GM12891 (cell line): ENCODE results near the gene HLA-F.

Experiments
- POLR2A ChIP-seq: IDR thresholded peaks from 2 replicates; pipeline ENCODE4 v1.6.1; 2011; ENCODE audit warnings: low read depth, low read length, control low read depth
- POLR2AphosphoS5 ChIP-seq: IDR thresholded peaks from 2 replicates; pipeline ENCODE4 v1.6.1; 2011; ENCODE audit warnings: low read depth, low read length, control low read depth
- POU2F2 ChIP-seq: IDR thresholded peaks from 2 replicates; pipeline ENCODE4 v1.6.1; 2011; ENCODE audit warnings: low read depth, mild to moderate bottlenecking, control low read depth, low read length, moderate library complexity
- TAF1 ChIP-seq: IDR thresholded peaks from 2 replicates; pipeline ENCODE4 v1.6.1; 2011; ENCODE audit warnings: low read depth, low read length, control low read depth

DNA sequence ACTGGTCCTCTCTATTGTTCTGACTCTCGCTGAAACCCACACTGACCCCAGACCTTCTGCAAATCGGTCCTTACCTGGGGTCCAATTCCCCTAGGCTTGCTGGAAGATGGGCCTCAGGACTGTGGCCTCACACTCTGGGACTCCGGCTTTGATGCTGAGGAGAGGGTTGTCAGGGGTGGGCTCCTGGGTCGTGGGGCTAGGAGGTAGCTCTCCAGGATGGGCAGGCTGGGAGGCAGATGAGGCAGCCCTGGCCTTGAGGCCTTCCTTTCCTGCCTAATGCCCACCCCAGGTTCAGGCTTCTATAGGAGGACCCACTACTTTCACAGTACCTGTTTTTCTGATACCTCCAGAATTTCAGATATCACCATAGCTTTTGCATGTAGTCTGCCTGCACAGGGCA, 21.4 kb downstream of the HLA-F start:
- TF ChIP-seq POLR2A (no peak), POLR2AphosphoS5 (no peak), TAF1 (no peak), POU2F2 (no peak)
